GM12892 (cell line): ENCODE results near the gene PPP5C.

Source experiments
- POLR2A ChIP-seq: IDR thresholded peaks from 2 replicates; pipeline ENCODE4 v1.6.1; 2011; ENCODE audit warnings: low read depth, low read length, control low read depth
- TAF1 ChIP-seq: IDR thresholded peaks from 2 replicates; pipeline ENCODE4 v1.6.1; 2011; ENCODE audit warnings: low read depth, mild to moderate bottlenecking, control low read depth, low read length, borderline replicate concordance

- TF ChIP-seq POLR2A, result no peak
- no peak for TF ChIP-seq TAF1
Measured at GRCh38 chr19:46420056-46420455, 73.2 kb downstream of the PPP5C start.
